Smooth muscle cell (in vitro differentiated cells): ENCODE data around the gene LCN15. TPM values are rescaled to one million over a fixed set of nuclear protein-coding genes. Genes with fewer than 3 reads are reported as not detected.

ENCODE experiments used
- DNase-seq: peaks from one replicate; lab custom pipeline; 2025; ENCODE audit not compliant: unreplicated experiment; lab: John Stamatoyannopoulos, UW
- H2AFZ ChIP-seq: fragments of 200-600 bp; sonication (generic); 2 replicates; pipeline ENCODE4 v1.6.0; 2016; ENCODE audit warnings: antibody characterized with exemption, low read depth, mild to moderate bottlenecking
- H3F3A ChIP-seq: fragments of 200-600 bp; sonication (generic); 2 replicates; pipeline ENCODE4 v1.6.0; 2017; ENCODE audit warnings: antibody characterized with exemption, low read depth
- H3K27ac ChIP-seq: fragments of 200-600 bp; sonication (generic); 2 replicates; pipeline ENCODE4 v1.5.1; 2016; ENCODE audit warnings: low read depth, mild to moderate bottlenecking
- H3K27me3 ChIP-seq: fragments of 200-600 bp; sonication (generic); 2 replicates; pipeline ENCODE4 v1.6.1; 2016; ENCODE audit warnings: low read depth, mild to moderate bottlenecking
- H3K36me3 ChIP-seq: fragments of 200-600 bp; sonication (generic); 2 replicates; pipeline ENCODE4 v1.5.1; 2016; ENCODE audit warnings: low read depth
- H3K4me1 ChIP-seq: fragments of 200-600 bp; sonication (generic); 2 replicates; pipeline ENCODE4 v1.5.1; 2016; ENCODE audit warnings: low read depth
- H3K4me2 ChIP-seq: fragments of 200-600 bp; sonication (generic); 2 replicates; pipeline ENCODE4 v1.6.0; 2016; ENCODE audit warnings: mild to moderate bottlenecking
- H3K4me3 ChIP-seq: fragments of 200-600 bp; sonication (generic); 2 replicates; pipeline ENCODE4 v1.5.1; 2016; ENCODE audit warnings: mild to moderate bottlenecking
- H3K79me2 ChIP-seq: fragments of 200-600 bp; sonication (generic); 2 replicates; pipeline ENCODE4 v1.6.0; 2016; ENCODE audit warnings: low read depth, mild to moderate bottlenecking
- H3K9ac ChIP-seq: fragments of 200-600 bp; sonication (generic); 2 replicates; pipeline ENCODE4 v1.6.0; 2016; ENCODE audit warnings: low read depth
- H3K9me3 ChIP-seq: fragments of 200-600 bp; sonication (generic); replicated peaks from 2 replicates; pipeline ENCODE4 v1.5.1; 2016; ENCODE audit warnings: low read depth
- H4K20me1 ChIP-seq: fragments of 200-600 bp; sonication (generic); 2 replicates; pipeline ENCODE4 v1.6.0; 2016; ENCODE audit warnings: low read depth
- WGBS: methylation state at CpG from one replicate; pipeline ENCODE4 v1.1.7; 2016; ENCODE audit warnings: low lambda C conversion rate; 5-methylcytosine and 5-hydroxymethylcytosine counted together
- polyA plus RNA-seq: library from polyadenylated mRNA; unstranded; fragments of >200 nt; fragmentation: Nextera tagmentation; extraction: Ambion mirVana; gene quantifications from 2 replicates; pipeline ENCODE4 v1.2.1, GENCODE V29; 2016
- total RNA-seq: library from RNA; depleted of rRNA; stranded (reverse); fragments of >200 nt; gene quantifications from 2 replicates; pipeline ENCODE4 v1.2.3, GENCODE V29; 2014
- TF ChIP-seq, protein P1 (sequence below): fragments of 200-600 bp; sonication (generic); IDR thresholded peaks from 2 replicates; pipeline ENCODE4 v1.5.1; 2017; ENCODE audit warnings: borderline replicate concordance, mild to moderate bottlenecking, antibody characterized with exemption; ENCODE audit not compliant: insufficient read depth, poor library complexity, severe bottlenecking

LCN15 gene, protein sequence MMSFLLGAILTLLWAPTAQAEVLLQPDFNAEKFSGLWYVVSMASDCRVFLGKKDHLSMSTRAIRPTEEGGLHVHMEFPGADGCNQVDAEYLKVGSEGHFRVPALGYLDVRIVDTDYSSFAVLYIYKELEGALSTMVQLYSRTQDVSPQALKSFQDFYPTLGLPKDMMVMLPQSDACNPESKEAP
- not detected in 2 replicates for total RNA-seq
- not detected in 2 replicates for polyA plus RNA-seq

DNA sequence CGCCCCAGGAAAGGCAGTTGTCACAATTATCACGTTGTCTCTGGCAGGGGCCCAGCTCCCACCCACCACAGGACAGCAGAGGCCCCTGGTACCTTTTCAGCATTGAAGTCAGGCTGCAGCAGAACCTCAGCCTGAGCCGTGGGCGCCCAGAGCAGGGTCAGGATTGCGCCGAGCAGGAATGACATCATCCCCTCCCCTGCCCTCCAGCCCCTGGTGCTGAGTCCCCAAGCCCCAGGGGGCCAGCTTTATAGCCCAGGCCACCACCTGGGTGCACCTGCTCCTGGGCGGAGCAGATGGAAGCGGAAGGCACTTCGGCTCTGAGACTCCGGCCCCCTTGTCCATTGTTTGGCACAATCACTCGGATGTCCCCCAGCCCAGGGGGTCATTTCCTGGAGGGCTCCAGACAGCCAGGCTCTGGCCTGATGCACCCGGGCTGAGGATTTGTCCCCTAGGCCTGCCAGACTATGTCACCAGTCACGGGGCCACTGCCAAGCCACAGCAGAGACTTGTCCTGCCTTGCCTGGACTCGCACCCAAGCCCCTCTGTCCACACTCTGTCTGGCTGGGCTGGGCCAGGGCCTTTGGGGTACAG, at the start of gene LCN15:
TSS of gene LCN15 (minus strand) at position 218 of the 591 bp plus-strand sequence. CDS start at position 188, 30 bp downstream.
- H3K4me3 ChIP-seq, result no peak within 1 kb of the TSS
- H3K36me3 ChIP-seq, result no peaks in the 10 kb centered on the region
- H3F3A ChIP-seq, result no peaks in the 10 kb centered on the region
- H4K20me1 ChIP-seq, result no peaks in the 10 kb centered on the region
- DNase-seq, result no peak
- H3K79me2 ChIP-seq, result no peaks in the 10 kb centered on the region
- TF ChIP-seq, protein P1, sequence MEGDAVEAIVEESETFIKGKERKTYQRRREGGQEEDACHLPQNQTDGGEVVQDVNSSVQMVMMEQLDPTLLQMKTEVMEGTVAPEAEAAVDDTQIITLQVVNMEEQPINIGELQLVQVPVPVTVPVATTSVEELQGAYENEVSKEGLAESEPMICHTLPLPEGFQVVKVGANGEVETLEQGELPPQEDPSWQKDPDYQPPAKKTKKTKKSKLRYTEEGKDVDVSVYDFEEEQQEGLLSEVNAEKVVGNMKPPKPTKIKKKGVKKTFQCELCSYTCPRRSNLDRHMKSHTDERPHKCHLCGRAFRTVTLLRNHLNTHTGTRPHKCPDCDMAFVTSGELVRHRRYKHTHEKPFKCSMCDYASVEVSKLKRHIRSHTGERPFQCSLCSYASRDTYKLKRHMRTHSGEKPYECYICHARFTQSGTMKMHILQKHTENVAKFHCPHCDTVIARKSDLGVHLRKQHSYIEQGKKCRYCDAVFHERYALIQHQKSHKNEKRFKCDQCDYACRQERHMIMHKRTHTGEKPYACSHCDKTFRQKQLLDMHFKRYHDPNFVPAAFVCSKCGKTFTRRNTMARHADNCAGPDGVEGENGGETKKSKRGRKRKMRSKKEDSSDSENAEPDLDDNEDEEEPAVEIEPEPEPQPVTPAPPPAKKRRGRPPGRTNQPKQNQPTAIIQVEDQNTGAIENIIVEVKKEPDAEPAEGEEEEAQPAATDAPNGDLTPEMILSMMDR, result no peak
- 84% methylated on average over 14 of the region's 14 CpGs for WGBS
- peaks cover 3% of the 10 kb centered on the region for H3K4me1 ChIP-seq
- no peak within 1 kb of the TSS for H2AFZ ChIP-seq
- no peaks in the 10 kb centered on the region for H3K9me3 ChIP-seq
- H3K27me3 ChIP-seq, result peaks cover 6% of the 10 kb centered on the region
- H3K4me2 ChIP-seq, result no peak within 1 kb of the TSS
- H3K9ac ChIP-seq, result no peak within 1 kb of the TSS
- H3K27ac ChIP-seq, result no peak within 1 kb of the TSS

DNA sequence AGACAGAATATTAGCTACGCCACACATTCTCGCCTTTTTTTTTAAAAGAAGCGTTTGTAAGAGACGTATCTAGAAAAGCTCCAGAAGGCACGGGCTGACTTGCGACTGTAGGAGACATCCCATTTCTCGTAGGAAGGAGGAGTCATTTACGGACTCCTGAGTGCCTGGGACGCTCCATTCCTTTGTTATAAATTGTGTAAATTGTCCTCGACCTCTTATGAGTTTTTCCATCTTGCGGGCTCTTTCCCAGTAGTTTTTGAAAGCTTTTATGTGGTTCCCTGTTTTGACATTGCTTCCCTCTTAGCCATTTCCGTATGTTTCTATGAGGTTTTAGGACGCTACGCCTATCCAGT, 44.5 kb upstream of the LCN15 start:
- H3K9me3 ChIP-seq, result no peaks in the 10 kb centered on the region
- 3% methylated on average over 14 of the region's 14 CpGs for WGBS
- H3K36me3 ChIP-seq, result no peaks in the 10 kb centered on the region
- H3K27ac ChIP-seq, result peak overlapping the region; percentile 51
- peaks cover 3% of the 10 kb centered on the region for H3F3A ChIP-seq
- no peaks in the 10 kb centered on the region for H3K27me3 ChIP-seq
- TF ChIP-seq, protein P1, result no peak
- peak overlapping the region; percentile 49 for H3K9ac ChIP-seq
- peaks cover 24% of the 10 kb centered on the region for H3K4me1 ChIP-seq
- H3K4me2 ChIP-seq, result peak overlapping the region; percentile 92
- H3K4me3 ChIP-seq, result peak overlapping the region; percentile 97
- H4K20me1 ChIP-seq, result peaks cover 48% of the 10 kb centered on the region
- no peak overlapping the region for H2AFZ ChIP-seq
- peaks cover 57% of the 10 kb centered on the region for H3K79me2 ChIP-seq
- no peak for DNase-seq

DNA sequence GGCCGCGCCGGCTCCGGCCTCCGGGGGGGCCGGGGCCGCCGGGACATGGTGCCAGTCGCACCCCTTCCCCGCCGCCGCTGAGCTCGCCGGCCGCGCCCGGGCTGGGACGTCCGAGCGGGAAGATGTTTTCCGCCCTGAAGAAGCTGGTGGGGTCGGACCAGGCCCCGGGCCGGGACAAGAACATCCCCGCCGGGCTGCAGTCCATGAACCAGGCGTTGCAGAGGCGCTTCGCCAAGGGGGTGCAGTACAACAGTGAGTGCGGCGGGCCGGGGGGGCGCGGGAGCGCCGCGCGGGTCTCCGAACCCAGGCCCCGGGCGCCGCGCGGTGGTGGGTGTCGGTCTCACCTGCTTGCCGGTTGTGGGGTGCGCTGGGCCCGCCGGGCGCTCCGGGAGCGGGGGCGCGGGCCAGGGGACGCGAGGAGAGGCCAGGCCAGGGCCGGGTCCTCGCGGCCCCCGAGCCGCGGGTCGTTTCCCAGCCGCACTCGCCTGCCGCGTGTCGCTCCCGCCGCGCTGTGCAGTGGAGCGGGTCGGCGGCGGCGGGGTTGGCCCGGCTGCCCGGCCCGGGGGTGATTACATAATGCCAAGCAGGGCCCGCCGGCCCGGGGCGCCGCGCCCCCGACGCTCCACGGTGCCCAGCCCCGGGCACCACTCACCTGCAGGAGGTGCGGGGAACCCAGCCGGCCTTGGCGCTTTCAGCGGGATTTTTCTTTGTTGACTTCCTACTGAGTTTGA, 43.9 kb upstream of the LCN15 start:
- Histone ChIP-seq H3K4me1 (peaks cover 24% of the 10 kb centered on the region), H3K4me3 (peak overlapping the region; percentile 97), H3K9ac (peak overlapping the region; percentile 49), H3K4me2 (peak overlapping the region; percentile 92), H3K79me2 (peaks cover 53% of the 10 kb centered on the region), H3K9me3 (no peaks in the 10 kb centered on the region), H3K27me3 (no peaks in the 10 kb centered on the region), H3K36me3 (no peaks in the 10 kb centered on the region), H2AFZ (no peak overlapping the region), H4K20me1 (peaks cover 44% of the 10 kb centered on the region), H3K27ac (peak overlapping the region; percentile 51), H3F3A (peaks cover 3% of the 10 kb centered on the region)
- TF ChIP-seq, protein P1, result no peak
- 1% methylated on average over 46 of the region's 93 CpGs for WGBS
- no peak for DNase-seq
